HL-60/S4 treated with phorbol 12-myristate 13-acetate at 8.2 ng/mL for 4 days and 3 days (cell line): ENCODE data around the gene CLIC3.

Source experiments
- in situ Hi-C: fragments of 300-500 bp; cut with MboI; formaldehyde crosslinking; loops from 2 replicates; pipeline ENCODE4 v1.15.0; 2022; ENCODE audit warnings: low sequenced_read_pairs

The CLIC3 gene

GRCh38 chr9:136955202-136955942 lies 41.0 kb downstream of the CLIC3 start:
- in situ Hi-C loops: no loop called here

- in situ Hi-C loops: no loop called here
Measured at GRCh38 chr9:136954270-136955083, 41.9 kb downstream of the CLIC3 start.

- in situ Hi-C loops: no loop called here
Measured at GRCh38 chr9:136953771-136954269, 42.5 kb downstream of the CLIC3 start.

- in situ Hi-C loops: no loop called here
Measured at GRCh38 chr9:136952876-136953770, 43.2 kb downstream of the CLIC3 start.

GRCh38 chr9:136952321-136952850 lies 44.0 kb downstream of the CLIC3 start:
- in situ Hi-C loops: no loop called here

GRCh38 chr9:136951541-136952320 lies 44.6 kb downstream of the CLIC3 start, which contains the start of gene LCN12:
TSS of gene LCN12 (plus strand) at chr9:136952273. CDS start at chr9:136952328, 55 bp downstream.
- in situ Hi-C loops: no loop called here

GRCh38 chr9:136950656-136951276 lies 45.6 kb downstream of the CLIC3 start:
- in situ Hi-C loops: no loop called here

- in situ Hi-C loops: no loop called here
Measured at GRCh38 chr9:136949817-136950655, 46.3 kb downstream of the CLIC3 start.

- in situ Hi-C loops: no loop called here
Measured at GRCh38 chr9:136949239-136949816, 47.0 kb downstream of the CLIC3 start.

- in situ Hi-C loops: no loop called here
Measured at GRCh38 chr9:136947955-136948510, 48.3 kb downstream of the CLIC3 start.

- in situ Hi-C loops: no loop called here
Measured at GRCh38 chr9:136947028-136947891, 49.1 kb downstream of the CLIC3 start.

GRCh38 chr9:136946228-136947027 lies 49.9 kb downstream of the CLIC3 start:
- in situ Hi-C loops: no loop called here

GRCh38 chr9:136945333-136946227 lies 50.8 kb downstream of the CLIC3 start:
- in situ Hi-C loops: no loop called here
